ENCODE measurements around the gene NMT1.

NMT1 gene

DNA sequence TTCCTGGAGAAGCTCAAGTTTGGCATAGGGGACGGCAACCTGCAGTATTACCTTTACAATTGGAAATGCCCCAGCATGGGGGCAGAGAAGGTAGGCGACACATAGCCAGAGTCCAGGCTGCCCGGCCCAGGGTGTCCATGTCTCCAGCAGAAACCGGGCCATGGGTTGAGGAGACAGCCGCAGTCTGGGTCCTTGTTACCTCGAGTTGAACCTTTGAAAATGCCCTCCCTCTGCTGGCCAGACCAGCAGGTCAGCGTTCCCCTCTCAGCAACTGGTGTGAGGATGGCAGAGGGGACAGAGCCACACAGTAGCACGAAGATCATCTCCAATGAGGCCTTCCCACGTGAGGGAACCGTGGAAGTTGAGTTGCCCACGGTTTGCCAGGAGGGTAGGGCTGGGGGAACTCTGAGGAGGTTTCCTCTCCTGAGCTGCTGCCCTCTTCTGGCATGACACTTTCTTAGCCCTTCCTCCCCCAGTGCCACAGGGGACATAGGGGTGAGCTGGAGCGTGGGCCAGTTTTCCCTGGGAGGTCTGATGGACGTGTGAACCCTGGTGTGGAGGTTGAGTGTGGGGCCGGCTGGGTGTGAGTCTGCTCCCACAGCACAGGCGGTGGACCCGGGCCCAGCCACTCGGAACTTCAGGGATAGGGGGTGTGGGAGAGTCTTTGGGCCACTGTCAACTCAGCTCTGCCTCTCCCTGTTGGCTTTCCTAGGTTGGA lies 43.9 kb downstream of the NMT1 start:
- no peak for DNase-seq (ENCODE audit: low spot score)

DNA sequence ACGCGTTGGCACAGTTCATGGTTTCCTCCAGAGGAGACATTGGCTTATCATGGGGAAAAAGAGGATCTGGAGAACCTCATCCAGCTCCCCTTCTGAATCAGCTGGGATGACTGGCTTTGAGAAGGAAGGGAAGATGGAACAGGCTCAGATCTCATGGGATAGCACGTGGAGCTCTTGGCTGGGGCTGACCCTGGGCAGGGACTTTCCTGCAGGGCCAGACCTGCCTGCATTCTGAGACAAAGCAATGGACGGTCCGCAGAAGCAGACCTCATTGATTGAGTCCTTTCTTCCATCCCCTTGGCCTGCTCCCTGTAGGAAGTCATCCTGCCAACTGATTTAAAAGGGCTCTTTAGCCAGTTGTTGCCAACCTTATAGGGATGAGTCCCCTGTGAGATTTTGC lies 45.0 kb downstream of the NMT1 start:
- DNase-seq (ENCODE audit: low spot score) = no peak

GRCh38 chr17:45106582-45106981 lies 45.5 kb downstream of the NMT1 start:
- no peak for DNase-seq (ENCODE audit: low spot score)

DNA sequence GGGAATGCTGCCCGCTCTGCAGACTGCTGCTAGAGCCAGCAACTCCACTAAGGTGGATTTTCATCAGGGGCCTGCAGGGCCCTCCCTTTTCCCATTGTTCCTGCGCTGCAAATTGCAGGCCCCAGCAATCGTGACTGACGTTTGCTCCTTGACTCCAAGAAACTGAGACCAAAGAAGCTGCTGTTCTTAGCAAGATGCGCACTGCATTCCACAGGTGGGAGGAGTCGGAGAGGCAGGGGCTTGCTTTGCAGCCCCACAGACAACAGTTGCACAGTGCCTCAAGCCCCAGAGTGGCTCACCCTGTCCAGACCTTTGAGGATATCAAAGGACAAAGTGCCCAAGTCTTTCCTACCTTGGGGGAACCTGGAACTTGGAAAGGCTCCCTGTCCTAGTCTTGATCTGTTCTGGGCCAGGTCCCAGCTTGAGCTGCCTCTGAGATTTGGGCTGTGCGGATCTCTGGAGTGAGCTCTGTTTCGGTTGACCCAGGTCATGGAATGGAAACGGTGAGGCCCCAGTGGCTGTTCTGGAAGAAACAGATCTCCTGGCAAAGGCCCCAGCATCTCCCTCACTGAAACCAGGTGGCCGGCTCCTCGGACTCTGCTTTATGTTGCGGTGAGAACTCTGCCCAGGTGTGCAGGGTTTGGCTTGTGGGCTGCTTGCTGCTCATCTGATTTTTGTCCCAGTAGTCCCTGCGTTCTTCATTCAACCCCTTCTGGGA lies 46.3 kb downstream of the NMT1 start:
- DNase-seq (ENCODE audit: low spot score) = no peak

DNA sequence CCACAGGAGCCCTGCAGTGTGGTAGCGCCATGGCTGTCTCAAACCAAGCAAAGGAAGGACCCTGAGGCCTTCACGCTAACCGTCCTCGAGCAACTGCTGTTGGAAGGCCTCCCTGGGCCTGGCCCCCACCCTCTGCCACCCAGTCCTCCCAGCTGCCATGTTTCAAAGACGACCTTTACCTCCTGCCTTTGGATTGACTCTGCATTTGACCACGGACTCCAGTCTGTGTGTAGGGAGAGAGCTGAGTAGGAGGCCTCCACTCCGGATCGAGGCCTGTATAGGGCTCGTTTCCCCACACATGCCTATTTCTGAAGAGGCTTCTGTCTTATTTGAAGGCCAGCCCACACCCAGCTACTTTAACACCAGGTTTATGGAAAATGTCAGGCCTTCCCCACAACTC lies 46.9 kb downstream of the NMT1 start:
- no peak for DNase-seq (ENCODE audit: low spot score)

DNA sequence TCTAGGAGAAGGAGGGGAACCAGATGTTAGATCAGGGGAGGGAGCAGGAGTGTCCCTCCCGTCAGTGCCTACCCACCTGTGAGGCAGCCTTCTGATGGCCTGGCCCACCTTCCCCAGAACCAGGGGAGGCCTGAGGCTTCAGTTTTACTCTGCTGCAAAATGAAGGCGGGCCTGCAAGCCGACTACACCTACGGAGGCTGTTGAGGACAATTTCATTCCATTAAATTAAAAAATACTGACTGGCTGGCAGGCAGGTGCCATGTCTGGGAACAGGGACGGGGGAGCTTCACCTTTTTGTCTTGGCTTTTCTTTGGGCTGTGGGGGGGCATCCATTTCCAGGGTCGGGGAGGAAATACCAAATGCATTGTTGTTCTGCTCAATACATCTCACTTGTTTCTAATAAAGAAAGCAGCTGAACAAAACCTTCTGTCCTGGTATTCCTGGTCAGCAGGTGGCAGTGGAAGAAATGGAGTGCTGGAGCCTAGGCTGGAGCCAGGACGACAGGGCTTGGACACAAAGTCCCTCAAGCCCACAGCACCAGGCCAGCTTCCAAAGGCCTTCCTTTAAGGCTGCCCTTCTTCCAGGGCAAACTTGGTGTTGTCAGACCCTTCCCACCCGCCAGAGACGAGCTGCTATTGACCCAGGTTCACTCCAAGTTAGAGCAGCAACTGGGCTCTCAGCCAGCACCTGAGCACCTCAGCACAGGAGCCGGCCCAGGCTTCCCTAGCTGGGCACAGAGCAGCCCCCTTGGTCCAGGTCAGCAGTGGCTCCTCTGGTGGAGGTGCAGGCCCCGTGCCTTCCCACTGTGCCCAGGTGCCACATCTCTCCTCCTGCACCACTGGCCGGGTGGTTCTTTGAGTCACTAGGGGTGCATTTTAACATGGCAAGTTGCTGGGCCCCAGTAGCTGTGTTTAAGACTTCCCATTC lies 47.7 kb downstream of the NMT1 start:
- no peak for DNase-seq (ENCODE audit: low spot score)

DNA sequence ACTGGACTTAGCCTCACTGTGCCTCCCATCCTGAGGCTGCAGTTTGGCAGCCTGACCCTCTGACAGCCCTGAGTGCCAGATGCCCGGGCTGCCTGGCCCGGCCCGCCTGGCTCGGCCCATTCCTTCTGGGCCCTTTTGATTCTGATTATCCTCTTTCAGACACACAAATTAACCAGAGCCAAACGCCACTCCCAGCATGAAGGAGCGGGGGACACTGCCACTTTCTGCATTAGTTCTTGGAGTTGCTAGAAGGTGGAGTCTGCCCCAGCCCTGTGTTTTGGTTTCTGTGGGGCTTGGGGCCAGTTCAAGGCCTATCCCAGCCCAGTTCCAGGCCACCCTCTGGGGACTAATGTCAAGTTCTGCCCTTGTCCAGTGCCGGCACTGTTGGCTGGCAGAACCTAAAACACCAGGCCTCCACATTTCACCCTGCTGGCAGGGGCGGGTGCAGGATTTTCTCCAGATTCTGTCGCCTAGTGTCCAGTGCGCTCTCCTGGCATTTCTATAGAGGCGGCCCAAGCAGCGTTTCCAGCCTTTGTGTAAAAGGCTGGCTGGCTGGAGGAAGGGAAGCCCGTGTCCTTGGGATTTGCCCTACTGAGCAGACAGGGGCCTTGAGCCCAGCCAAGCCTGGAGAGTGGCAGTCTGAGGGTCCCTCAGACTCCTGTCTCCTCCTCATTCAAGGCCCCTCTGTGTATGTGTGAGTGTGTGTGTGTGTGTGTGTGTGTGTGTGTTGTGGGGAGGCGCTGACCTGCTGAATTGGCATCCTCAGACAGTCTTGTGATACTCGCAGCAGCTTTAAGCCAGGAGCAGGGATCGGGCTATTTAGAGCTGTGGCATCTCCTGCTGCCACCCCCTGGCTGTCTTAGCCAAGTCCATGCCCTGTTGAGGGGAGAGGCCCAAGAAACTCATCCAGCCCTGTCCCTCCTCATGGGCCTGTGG lies 49.8 kb downstream of the NMT1 start:
- peak; percentile 66 for DNase-seq (ENCODE audit: low spot score)

DNA sequence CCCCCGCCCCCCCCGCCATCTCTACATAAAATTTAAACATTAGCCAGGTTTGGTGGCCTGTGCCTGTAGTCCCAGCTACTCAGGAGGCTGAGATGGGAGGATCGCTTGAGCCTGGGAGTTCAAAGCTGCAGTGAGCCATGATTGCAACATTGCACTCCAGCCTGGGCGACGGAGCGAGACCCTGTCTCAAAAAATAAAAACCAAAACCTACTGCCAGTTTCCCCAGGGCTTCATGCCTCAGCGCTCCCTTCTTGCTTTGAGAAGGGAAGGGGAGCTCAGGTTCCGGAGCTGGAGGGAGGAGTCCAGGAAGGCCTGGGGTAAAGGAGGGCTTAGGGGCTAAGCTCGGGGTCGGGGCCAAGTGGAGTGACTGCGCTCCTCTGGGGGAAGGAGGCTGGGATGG lies 50.7 kb downstream of the NMT1 start:
- DNase-seq (ENCODE audit: low spot score) = no peak

GRCh38 chr17:45112559-45113423 lies 51.7 kb downstream of the NMT1 start:
- no peak for DNase-seq (ENCODE audit: low spot score)

DNA sequence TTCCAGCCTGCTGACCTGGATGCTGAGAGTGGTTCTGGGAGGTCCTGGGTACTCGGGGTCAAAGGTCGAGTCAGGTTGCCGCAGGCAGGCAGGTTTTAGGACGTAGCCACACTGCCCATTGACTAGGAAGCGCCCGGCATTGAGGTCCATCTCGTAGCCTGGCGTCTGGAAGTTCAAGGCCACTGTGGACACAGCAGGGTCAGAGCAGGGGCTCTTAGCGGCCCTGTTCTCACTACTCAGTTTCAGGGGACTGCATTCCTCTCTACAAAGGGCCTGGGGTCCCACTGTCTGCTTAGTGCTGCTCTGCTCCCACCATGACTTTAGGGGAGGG lies 52.3 kb downstream of the NMT1 start:
- DNase-seq (ENCODE audit: low spot score) = no peak

GRCh38 chr17:45114117-45114932 lies 53.2 kb downstream of the NMT1 start:
- DNase-seq (ENCODE audit: low spot score) = no peak

- DNase-seq (ENCODE audit: low spot score) = no peak
These were observed 54.0 kb downstream of the NMT1 start for GRCh38 chr17:45115015-45115625.

DNA sequence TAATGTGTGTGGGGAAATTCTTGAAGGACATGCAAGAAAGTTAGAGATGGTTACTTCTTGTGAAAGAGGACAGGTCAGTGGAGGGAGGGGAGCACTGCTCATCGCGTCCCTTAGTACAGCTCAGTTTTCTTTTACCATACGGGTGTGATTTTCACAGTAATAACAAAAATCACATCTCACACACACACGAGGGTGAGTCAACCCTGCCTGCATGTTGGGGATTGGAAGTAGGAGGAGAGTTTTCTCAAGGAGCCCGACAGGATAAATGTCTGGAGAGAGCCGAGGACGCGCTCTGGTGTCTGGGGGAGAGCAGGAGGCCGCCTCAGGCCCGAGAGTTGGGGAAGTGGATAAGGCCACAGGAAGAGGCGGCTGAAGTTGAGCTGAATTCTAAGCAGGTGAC lies 54.8 kb downstream of the NMT1 start:
- DNase-seq (ENCODE audit: low spot score) = no peak

- DNase-seq (ENCODE audit: low spot score) = no peak
These were observed 55.4 kb downstream of the NMT1 start for GRCh38 chr17:45116434-45117016.

DNA sequence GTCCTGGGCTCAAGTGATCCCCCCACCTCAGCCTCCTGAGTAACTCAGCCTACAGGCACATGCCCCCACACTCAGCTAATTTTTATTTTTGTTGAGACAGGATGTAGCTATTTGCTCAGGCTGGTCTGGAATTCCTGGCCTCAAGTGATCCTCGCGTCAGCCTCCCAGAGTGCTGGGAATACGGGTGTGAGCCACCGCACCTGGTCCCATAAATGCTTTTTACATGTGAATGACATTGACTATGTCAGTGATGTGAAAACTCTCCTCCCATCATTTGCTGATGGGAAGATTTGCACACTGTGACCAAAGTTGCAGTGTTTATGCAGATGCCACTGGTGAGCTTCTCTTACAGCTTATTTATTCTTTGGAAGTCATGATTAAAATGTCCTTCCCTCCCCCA lies 56.2 kb downstream of the NMT1 start:
- no peak for DNase-seq (ENCODE audit: low spot score)

GRCh38 chr17:45117848-45118646 lies 56.9 kb downstream of the NMT1 start:
- no peak for DNase-seq (ENCODE audit: low spot score)

DNA sequence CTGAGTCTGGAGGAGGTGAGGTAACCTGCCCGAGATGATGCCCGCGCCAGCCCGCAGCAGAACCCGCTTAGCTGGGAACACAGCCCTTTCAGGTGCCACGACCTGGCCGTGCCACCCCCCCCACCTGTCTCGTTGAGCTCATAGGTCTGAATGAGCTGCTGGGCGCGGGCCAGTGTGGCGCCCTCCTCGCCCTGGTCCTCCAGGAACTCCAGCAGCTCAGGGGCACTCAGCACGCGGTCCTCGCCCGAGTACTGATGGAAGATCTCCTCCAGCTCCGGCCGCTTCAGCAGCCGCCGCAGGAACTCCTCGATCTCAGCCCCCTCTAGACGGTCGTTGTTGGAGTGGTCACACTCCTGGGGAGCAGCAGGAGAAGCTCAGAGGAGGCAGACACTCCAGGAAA lies 57.6 kb downstream of the NMT1 start:
- no peak for DNase-seq (ENCODE audit: low spot score)

DNA sequence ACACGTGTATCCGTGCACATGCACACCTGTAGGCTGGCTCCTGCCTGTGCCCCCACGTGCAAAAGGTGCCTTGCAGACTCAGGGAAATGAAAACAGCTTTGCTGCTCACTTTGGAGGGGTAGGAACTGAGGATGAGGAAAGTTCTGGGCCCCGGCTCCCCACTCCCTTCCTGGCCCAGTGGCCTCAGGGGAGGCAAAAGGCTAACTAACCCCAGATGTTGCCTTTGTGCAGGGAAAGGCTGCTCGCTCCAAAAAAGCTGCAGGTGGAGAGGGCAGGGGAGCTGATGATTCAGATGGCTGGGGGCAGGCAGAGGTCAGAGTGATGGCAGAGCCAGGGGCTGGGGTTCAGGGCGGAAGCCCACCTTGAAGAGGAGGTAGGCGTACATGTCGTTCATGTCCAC lies 58.8 kb downstream of the NMT1 start:
- no peak for DNase-seq (ENCODE audit: low spot score)

Measured in AG08395 (cell line).